ENCODE data around the gene CERK.

DNA sequence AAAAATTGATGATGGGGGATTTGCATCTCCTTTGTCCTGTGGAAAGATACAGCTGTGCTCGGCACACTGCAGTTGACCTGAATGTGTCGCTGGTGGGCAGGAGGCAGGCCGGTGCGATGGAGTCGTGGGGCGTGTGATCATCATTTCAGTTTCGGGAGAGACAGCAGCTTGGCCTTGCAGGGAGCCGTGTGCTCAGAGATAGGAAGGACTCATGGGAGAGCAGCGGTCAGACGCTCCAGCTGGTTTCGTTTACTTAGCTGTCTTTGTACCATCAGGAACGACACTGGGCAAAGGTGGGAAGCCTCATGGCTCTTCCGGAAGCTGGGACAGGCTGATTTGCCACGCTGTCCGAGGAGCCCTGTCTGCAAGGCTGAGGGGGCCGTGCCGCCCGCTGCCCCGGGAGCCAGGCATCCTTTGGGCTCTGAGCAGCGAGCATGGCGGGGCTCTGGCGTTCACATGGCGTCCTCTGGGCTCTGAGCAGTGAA is 85.2 kb downstream of the CERK start:
- TF ChIP-seq, protein P1, sequence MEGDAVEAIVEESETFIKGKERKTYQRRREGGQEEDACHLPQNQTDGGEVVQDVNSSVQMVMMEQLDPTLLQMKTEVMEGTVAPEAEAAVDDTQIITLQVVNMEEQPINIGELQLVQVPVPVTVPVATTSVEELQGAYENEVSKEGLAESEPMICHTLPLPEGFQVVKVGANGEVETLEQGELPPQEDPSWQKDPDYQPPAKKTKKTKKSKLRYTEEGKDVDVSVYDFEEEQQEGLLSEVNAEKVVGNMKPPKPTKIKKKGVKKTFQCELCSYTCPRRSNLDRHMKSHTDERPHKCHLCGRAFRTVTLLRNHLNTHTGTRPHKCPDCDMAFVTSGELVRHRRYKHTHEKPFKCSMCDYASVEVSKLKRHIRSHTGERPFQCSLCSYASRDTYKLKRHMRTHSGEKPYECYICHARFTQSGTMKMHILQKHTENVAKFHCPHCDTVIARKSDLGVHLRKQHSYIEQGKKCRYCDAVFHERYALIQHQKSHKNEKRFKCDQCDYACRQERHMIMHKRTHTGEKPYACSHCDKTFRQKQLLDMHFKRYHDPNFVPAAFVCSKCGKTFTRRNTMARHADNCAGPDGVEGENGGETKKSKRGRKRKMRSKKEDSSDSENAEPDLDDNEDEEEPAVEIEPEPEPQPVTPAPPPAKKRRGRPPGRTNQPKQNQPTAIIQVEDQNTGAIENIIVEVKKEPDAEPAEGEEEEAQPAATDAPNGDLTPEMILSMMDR (IDR thresholded peaks at IDR 0.05; ENCODE audit: low read depth, low read length, missing input control) = no peak
- TF ChIP-seq SP1 (IDR thresholded peaks at IDR 0.05) (no peak), RAD21 (IDR thresholded peaks at IDR 0.05) (peak in 1 of 2 donors; percentile 12), TAF1 (conservative IDR thresholded peaks at IDR 0.05) (no peak)
- TF ChIP-seq, protein P2, sequence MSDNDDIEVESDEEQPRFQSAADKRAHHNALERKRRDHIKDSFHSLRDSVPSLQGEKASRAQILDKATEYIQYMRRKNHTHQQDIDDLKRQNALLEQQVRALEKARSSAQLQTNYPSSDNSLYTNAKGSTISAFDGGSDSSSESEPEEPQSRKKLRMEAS (IDR thresholded peaks at IDR 0.05) = peak; percentile 55
